Measurements from ENCODE around the gene RPL23.
"Not testable (repeated sequence)": the region's sequence is repeated elsewhere in the genome, so short reads cannot be mapped to it uniquely, and the experiment has no call there.

RPL23 gene

GRCh38 chr17:38867179-38867967 lies 13.9 kb upstream of the RPL23 start:
- peak; percentile 38 for DNase-seq (ENCODE audit: low read depth)

DNA sequence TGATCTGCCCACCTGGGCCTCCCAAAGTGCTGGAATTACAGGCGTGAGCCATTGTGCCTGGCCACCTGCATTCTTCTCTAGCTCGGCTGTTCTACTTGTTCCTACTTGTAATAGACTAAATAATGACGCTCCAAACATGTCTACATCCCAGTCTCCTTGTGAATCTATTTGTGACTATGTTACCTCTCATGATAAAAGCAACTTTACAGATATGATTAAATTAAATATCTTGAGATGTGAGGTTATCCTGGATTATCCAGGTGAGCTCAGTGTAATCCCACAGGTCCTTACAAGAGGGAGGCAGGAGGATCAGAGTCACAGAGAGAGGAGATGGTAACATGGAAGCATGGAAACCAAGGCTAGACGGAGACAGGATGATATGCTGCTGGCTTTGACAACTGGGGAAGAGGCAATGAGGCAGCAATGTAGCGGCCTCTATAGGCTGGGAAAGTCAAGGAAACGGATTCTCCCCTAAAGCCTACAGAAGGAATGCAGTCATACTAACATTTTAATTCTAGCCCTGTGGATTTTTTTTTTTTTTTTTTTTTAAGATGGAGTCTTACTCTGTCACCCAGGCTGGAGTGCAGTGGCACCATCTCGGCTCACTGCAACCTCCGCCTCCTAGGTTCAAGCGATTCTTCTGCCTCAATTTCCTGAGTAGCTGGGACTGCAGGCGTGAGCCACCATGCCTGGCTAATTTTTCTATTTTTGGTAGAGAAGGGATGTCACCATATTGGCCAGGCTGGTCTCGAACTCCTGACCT lies 11.3 kb upstream of the RPL23 start:
- no peak for DNase-seq (ENCODE audit: low read depth)

DNA sequence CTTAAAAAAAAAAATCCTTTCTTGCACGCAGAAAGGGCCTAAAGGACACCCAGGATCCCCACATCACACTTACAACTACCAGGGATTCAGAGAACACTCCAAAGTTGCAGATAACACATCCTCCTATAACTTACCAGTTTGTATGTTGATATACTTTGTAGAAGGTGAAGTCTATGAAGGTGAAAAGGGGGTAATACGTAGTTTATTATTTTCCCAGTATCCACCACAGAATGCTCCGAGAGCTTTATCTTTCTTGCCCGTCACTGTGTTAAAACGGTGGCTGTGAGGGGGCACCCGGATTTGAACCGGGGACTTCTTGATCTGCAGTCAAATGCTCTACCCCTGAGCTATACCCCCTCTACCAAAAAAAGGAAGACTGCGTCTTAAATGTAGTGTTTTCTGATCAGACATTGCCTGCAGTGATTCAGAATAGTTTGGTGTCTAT lies 7.9 kb upstream of the RPL23 start:
- no peak for DNase-seq (ENCODE audit: low read depth)

DNA sequence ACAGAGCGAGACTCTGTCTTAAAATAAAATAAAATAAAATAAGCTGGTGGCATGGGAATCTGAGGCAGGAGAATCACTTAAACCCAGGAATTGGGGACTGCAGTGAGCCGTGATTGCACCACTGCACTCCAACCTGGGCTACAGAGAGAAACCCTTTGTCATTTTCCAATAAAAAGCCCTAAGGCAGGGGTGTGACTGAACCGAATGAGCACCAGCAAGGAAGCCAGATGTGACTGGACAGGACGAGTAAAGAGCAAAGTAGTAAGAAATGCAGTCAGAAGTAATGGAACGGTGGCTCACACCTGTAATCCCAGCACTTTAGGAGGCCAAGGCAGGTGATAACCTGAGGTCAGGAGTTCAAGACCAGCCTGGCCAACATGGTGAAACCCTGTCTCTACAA lies 3.8 kb upstream of the RPL23 start:
- no peak for DNase-seq (ENCODE audit: low read depth)

GRCh38 chr17:38855101-38855714 lies 1.7 kb upstream of the RPL23 start:
- not testable (repeated sequence) for DNase-seq (ENCODE audit: low read depth)

DNA sequence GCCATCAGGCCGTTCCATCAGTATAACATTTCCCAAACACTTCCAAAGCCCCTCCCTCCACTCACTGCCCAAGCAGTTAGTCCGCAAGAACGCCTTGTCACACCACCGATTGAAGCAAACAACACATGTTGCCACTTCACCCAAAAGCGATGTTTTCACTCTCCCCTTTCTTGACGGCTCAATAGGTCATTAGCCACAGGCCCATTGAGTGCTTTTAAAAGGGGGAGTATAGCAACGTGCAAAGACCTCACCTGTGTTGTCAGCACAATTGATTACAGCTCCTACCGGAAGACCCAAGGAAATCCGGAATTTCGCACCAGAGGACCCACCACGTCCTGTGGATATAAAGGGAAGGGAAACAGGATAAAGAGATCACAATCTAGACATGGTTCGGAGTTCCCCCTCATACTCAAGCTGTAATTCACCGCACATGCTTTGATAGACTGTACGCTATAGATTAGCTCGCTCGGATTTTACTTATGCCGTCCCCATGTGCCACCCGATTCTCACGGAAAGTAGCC lies 690 bp downstream of the RPL23 start:
- DNase-seq (ENCODE audit: low read depth) = no peak

DNA sequence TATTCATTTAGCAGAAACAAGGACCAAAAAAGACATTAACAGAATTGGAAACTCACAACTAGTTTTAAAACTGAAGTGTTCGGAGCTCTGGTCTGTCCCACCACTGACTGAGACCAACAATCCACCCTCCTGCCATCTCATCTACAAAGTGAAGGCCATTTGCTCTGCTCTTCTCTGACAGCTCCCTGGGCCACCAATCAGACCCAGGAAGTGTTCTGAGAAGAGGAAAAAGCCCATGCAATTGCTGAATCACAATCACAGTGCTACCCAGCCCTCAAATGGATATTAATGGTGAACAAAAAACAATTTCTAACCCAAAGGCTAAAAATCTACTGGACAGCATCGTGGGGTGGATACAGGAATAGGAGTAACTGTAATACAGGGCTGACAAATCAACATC lies 2.1 kb downstream of the RPL23 start:
- DNase-seq (ENCODE audit: low read depth) = no peak

GRCh38 chr17:38850374-38850773 lies 3.1 kb downstream of the RPL23 start:
- no peak for DNase-seq (ENCODE audit: low read depth)

DNA sequence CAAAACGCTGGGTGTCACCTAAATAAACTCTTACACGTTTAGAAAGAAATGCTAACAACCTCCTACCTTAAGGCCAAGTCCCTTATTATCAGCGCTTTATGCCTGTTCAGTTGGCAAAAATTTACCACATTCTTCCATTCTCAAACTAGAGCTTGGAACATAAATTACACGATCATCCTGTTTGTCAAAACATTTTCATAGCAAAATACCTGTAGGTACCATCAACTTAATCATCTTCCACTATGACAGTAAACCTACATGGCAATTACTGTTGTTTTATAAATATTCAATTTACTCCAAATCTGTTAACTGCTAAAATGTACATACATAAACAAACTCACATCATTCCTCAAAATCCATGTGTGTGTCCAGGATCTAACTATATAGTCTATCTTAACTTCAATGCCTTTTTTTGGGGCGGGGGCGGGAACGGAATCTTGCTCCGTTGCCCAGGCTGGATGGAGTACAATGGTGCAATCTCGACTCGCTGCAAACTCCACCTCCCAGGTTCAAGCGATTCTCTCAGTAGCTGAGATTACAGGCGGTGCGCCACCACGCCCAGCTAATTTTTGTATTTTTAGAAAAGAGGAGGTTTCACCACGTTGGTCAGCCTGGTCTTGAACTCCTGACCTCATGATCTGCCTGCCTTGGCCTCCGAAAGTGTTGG lies 4.4 kb downstream of the RPL23 start:
- DNase-seq (ENCODE audit: low read depth) = no peak

GRCh38 chr17:38848557-38848891 lies 5.0 kb downstream of the RPL23 start:
- no peak for DNase-seq (ENCODE audit: low read depth)

DNA sequence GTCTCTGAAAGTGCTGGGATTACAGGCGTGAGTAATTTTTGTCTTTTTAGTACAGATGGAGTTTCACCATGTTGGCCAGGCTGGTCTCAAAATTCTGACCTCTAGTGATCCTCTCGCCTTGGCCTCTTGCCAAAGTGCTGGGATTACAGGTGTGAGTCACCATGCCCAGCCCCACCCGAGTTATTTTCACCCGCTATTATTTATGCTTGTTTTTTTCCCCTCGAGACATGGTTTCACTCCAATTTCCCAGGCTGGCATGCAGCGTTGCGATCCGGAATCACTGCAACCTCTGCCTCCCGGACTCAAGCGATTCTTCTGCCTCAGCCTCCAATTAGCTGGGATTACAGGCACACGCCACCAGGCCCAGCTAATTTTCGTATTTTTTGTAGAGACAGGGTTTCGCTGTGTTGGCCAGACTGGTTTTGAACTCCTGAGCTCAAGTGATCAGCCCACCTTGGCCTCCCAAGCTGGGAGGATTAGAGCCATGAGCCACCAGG lies 9.2 kb downstream of the RPL23 start:
- no peak for DNase-seq (ENCODE audit: low read depth)

GRCh38 chr17:38825762-38826247 lies 27.7 kb downstream of the RPL23 start:
- no peak for DNase-seq (ENCODE audit: low read depth)

GRCh38 chr17:38824899-38825761 lies 28.4 kb downstream of the RPL23 start, which contains the start of gene CWC25:
TSS of gene CWC25 (minus strand) at chr17:38825321. CDS start at chr17:38825183, 138 bp downstream.
- peak; percentile 99 for DNase-seq (ENCODE audit: low read depth)

- DNase-seq (ENCODE audit: low read depth) = no peak
Observed at GRCh38 chr17:38815576-38816193, 37.8 kb downstream of the RPL23 start.

DNA sequence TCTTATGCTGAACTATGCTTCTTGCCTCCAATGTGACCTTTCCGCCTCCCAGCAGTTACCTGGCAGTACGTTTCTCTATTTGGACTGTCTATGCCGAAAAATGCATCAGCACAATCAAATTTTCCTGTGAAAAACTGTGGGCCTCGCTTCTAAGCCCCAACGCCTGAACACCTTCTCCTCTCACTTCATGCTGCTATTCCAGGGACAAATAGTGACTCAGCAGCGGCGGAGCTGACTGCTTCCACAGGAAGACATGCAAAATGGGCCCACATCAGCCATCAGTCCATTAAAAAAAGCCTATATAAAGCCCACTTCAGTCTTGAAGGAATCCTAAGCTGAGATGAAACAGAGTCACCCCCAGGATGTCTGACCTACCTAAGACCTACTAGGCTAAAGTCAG lies 43.7 kb downstream of the RPL23 start:
- DNase-seq (ENCODE audit: low read depth) = no peak

- no peak for DNase-seq (ENCODE audit: low read depth)
Observed at GRCh38 chr17:38800237-38800760, 53.2 kb downstream of the RPL23 start.

DNA sequence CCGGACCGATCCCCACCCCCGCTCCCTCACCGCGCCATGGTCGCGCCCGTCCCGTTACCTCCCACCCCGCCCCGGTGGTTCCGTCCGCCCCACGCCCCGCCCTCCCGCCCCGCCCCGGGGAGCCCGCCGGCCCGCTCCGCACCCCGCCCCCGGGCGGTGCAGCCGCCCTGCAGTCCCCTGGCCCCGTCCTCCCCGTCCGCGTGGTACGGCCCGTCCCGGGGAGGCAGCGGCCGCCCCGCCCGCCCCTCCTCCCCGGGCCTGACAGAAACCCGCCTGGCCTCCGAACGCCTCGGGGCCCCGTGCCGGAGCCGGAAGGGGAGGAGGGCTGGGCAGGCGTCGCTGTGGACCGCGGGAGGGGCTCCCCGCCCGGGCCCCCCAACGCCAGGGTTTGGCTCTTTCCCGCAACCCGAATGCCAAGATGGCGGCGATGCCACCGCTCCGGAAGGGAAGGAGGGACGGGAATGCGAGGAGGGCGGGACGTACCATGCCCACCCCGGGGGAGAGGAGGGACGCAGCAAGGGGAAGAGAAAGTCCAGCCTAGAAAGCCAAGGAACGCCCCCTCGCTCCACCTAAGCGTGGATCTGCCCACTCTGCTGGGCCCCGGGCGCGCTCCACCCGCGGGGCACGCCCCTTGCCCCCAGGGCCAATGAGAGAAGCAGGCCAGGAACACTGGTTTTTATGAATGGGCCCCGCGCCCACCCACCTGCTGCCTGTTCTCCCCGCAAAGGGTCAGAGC lies 53.9 kb downstream of the RPL23 start, which contains the start of gene PIP4K2B:
Gene PIP4K2B (minus strand): TSS at position 56 of the 736 bp plus-strand sequence. CDS start 132 bp downstream, outside the sequence.
- peak; percentile 56 for DNase-seq (ENCODE audit: low read depth)

- DNase-seq (ENCODE audit: low read depth) = no peak
Observed at GRCh38 chr17:38798614-38799500, 54.7 kb downstream of the RPL23 start.
